ENCODE measurements around the gene GRB7.
A peak's percentile ranks its signal among the peaks of the same experiment; 100 is the strongest.

The GRB7 gene

GRCh38 chr17:39738983-39739884, 1.5 kb downstream of the GRB7 start:
- TF ChIP-seq CTCF (conservative IDR thresholded peaks at IDR 0.05) = no peak; the same call in 1 of the 2 replicates
- H3K27ac ChIP-seq = peak overlapping the region; percentile 97

DNA sequence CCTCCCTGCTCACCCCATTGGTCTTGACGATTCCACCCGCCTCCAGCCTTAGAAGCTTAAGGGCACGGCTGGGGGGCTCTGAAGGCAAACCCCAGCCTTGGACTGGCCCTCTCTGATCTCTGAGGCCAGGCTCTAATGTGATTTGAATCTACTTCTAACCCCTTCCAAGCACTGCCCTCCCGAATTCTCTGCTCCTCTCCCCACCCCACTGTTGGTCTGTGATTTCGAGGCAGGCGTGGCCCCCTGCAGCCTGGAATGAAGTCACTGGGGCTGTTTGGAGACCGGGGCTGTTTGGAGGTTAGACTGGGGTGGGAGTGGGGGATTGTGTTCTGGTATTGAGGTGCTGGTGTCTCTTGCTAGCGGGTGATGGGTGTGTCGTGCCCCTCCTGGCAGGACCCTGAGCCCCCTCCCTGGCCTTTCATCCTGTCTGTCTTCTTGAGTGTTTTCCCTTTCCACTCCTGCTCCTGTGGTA, 2.2 kb downstream of the GRB7 start:
- H3K27ac ChIP-seq = peak overlapping the region; percentile 97
- no peak for TF ChIP-seq CTCF (conservative IDR thresholded peaks at IDR 0.05)

DNA sequence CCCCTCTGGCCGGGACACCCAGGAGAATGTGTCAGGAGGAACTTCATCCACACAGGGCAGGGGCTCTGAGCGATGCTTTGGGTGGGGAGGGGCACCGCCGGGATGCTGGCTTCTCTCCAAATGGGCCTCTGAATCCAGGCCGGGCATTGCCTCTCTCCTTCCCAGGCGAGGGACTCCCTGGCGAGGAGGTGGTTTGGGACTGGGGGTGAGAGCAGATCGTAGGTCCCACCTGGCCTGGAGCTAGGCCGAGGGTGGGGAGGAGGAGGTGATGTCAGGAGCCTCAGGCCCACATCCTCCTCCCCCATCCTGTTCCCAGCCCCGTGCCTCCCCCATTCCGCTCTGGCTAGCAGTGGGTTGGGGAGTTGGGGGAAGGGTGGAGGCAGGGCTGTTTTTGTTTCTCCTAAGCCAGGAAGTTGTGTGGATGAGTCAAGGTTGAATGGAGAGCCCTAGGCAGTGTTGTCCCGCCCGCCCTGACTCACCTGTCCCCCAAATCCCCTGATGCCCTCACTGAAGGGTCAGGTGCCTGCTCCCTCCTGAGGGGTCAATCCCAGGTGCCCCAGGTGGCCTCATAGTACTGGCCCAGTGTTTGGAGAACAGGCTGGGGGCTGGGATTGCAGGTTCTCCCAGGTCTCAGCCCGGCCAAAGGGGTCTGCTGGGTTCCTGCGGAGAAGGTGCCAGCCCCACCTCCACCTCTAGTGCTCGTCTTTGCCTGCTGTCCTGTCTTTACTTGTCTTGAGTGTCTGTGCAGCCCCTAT, 2.8 kb downstream of the GRB7 start:
- H3K27ac ChIP-seq = peak overlapping the region; percentile 97
- TF ChIP-seq CTCF (conservative IDR thresholded peaks at IDR 0.05) = no peak

DNA sequence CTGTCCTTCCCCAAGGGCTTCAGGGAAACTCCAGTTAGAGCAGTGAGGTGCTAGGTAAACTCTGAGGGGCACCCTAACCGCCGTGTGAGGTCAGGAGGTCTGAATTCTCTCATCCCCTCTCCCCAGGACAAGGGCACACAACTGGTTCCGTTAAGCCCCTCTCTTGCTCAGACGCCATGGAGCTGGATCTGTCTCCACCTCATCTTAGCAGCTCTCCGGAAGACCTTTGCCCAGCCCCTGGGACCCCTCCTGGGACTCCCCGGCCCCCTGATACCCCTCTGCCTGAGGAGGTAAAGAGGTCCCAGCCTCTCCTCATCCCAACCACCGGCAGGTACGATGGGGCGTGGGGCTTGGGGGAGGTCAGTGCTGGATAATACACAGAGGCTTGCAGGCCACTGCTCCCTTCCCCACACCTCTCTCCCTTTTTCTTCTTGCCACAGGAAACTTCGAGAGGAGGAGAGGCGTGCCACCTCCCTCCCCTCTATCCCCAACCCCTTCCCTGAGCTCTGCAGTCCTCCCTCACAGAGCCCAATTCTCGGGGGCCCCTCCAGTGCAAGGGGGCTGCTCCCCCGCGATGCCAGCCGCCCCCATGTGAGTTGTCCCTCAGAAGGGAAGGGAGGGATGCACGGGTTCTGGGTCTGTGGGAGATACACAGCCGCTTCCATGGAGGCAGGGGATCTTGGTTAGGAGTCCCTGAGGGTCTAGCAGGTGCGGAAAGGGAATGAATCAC, 4.6 kb downstream of the GRB7 start:
- TF ChIP-seq CTCF (conservative IDR thresholded peaks at IDR 0.05) = no peak
- no peak overlapping the region for H3K27ac ChIP-seq

- no peak for TF ChIP-seq CTCF (conservative IDR thresholded peaks at IDR 0.05)
- H3K27ac ChIP-seq = no peak overlapping the region
Observed at GRCh38 chr17:39742856-39743436, 5.2 kb downstream of the GRB7 start.

DNA sequence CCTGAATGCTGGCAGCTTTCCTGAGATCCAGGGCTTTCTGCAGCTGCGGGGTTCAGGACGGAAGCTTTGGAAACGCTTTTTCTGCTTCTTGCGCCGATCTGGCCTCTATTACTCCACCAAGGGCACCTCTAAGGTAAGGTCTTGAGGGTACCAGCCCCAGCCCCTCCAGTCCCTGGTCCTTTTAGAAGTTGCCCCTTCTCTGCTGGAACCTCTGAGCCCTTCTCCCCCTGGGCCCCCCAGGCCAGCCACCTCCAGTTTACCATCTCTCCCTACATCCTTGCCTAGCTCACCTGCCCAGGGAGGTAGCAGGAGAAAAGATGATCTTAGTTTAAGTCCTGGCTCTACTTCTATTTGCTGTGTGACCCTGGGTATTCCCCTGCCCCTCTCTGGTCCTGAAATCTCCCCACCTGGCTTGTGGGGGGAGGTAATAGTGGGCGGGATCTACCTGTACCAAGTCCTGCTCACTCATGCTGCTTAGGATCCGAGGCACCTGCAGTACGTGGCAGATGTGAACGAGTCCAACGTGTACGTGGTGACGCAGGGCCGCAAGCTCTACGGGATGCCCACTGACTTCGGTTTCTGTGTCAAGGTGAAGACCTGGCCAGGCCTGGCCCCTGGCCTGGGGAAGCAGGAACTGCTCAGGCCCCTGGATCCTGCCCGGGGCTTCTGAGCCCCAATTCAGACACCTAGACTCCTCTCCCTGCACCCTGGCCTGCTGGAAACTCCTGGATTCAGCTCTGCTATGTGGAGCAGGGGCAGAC, 6.5 kb downstream of the GRB7 start:
- no peak overlapping the region for H3K27ac ChIP-seq
- TF ChIP-seq CTCF (conservative IDR thresholded peaks at IDR 0.05) = no peak
